PC-3 (cell line): ENCODE data around the gene VANGL2.

ENCODE experiments used
- CTCF ChIP-seq: fragments of 300-600 bp; sonication (generic); conservative IDR thresholded peaks from 2 replicates; pipeline ENCODE4 v1.5.1; 2017; ENCODE audit warnings: antibody characterized with exemption, low read depth, mild to moderate bottlenecking, low read length
- EZH2 ChIP-seq: fragments of 300-600 bp; sonication (generic); IDR thresholded peaks from one replicate; pipeline ENCODE4 v1.6.1; 2017; ENCODE audit warnings: antibody characterized with exemption, mild to moderate bottlenecking, low read length; ENCODE audit not compliant: unreplicated experiment
- EZH2phosphoT487 ChIP-seq: fragments of 300-600 bp; sonication (generic); IDR thresholded peaks from 2 replicates; pipeline ENCODE4 v1.6.1; 2018; ENCODE audit warnings: mild to moderate bottlenecking, antibody characterized with exemption, low read length, borderline replicate concordance

GRCh38 chr1:160428053-160428452, 27.7 kb downstream of the VANGL2 start:
- TF ChIP-seq CTCF, result no peak
- no peak for TF ChIP-seq EZH2phosphoT487
- TF ChIP-seq EZH2, result no peak
